ENCODE measurements around the gene VAV1. TPM values are rescaled to one million over a fixed set of nuclear protein-coding genes. Genes with fewer than 3 reads are reported as not detected.
A peak's percentile ranks its signal among the peaks of the same experiment; 100 is the strongest.

The VAV1 gene
- total and polyA plus RNA-seq, 2 of the 13 experiments (the other 11 are each of a cell fraction or from before 2014, with no cell fraction given), result not detected

GRCh38 chr19:6767357-6768235 lies 4.9 kb upstream of the VAV1 start, which contains the start of gene SH2D3A:
Gene SH2D3A (minus strand): TSS chr19:6767435. CDS start chr19:6763748, 3,687 bp downstream.
- in situ Hi-C loops (cut with HindIII; ENCODE audit: extremely low pct_ligation_motif_present, low pct_unique_long_range_greater_than_20kb) (no loop called here), intact Hi-C loops (cut with micrococcal nuclease; ENCODE audit: unreplicated experiment) (no loop called here)
- H3K36me3 ChIP-seq (replicated peaks in 1 of 2; ENCODE audit: control insufficient read depth in 1 of 2, insufficient read depth in 2 of 2, low read length in 2 of 2), result no peaks in the 10 kb centered on the region
- CTCF ChIA-PET (ENCODE audit: low intra/inter-chr PET ratio, low total read pairs), result no interaction called here
- no peaks in the 10 kb centered on the region for H3K27me3 ChIP-seq (ENCODE audit: control insufficient read depth in 1 of 2, insufficient read depth in 2 of 2, low read length in 2 of 2)
- FAIRE-seq (no peak), ATAC-seq (peak; percentile 66), DNase-seq (ENCODE audit: low spot score) (peak; percentile 65)
- H2AFZ ChIP-seq (ENCODE audit: low read length), result no peak within 1 kb of the TSS
- POLR2A ChIA-PET, result interaction anchor here (0.9 to 1.0 kb wide), 3 partner anchors 13 to 87 kb away, joined by 3 read pairs; no protein-coding TSS in a partner anchor
- peak within 1 kb of the TSS; percentile 86 for H3K4me2 ChIP-seq (ENCODE audit: low read depth, low read length)
- no peaks in the 10 kb centered on the region for H3K9me3 ChIP-seq (ENCODE audit: low read length)
- BruUV-seq (replicated peaks), result no TSS peak
- H3K4me3 ChIP-seq (replicated peaks in 1 of 3; ENCODE audit: insufficient read depth in 1 of 3, low read depth in 2 of 3, low read length in 3 of 3), result peak within 1 kb of the TSS; percentile 52 to 73 (median 64)
- H3K27ac ChIP-seq (ENCODE audit: extremely low read length, insufficient read depth, low read length), result no peak within 1 kb of the TSS
- peaks cover 40% of the 10 kb centered on the region for H3K4me1 ChIP-seq (ENCODE audit: insufficient read depth, low read length)
- H3K9ac ChIP-seq (ENCODE audit: insufficient read depth, low read depth, low read length), result peak within 1 kb of the TSS; percentile 45; the same call in 1 of the 2 replicates
- no peaks in the 10 kb centered on the region for H3K79me2 ChIP-seq (ENCODE audit: insufficient read depth, low read length)
- 7% methylated on average over 34 of the region's 47 CpGs for WGBS (ENCODE audit: low lambda C conversion rate)
- no peaks in the 10 kb centered on the region for H4K20me1 ChIP-seq (ENCODE audit: insufficient read depth, low read length)
- TF ChIP-seq REPIN1 (CRISPR knock-in tag; IDR thresholded peaks at IDR 0.05; ENCODE audit: borderline replicate concordance, low read depth), result 0 out of 2 replicates have a peak, but pooled peaks have one; percentile 34
- peak; percentile 52; the same call in 1 of the 2 replicates for TF ChIP-seq POLR2G (IDR thresholded peaks at IDR 0.05; ENCODE audit: low read depth, low read length)
- peak; percentile 42; the same call in 1 of the 2 replicates for TF ChIP-seq MTA1 (CRISPR knock-in tag; IDR thresholded peaks at IDR 0.05; ENCODE audit: borderline replicate concordance)
- no peak for TF ChIP-seq CBFB (CRISPR knock-in tag; IDR thresholded peaks at IDR 0.05)
- peak; percentile 48; the same call in 1 of the 2 replicates for TF ChIP-seq SP4 (CRISPR knock-in tag; IDR thresholded peaks at IDR 0.05)
- TF ChIP-seq CREB1 (IDR thresholded peaks at IDR 0.05), result no peak
- 0 out of 2 replicates have a peak, but pooled peaks have one; percentile 9 for TF ChIP-seq CREB1 (CRISPR knock-in tag; IDR thresholded peaks at IDR 0.05)
- TF ChIP-seq ZEB1 (IDR thresholded peaks at IDR 0.05; ENCODE audit: insufficient replicate concordance, low read depth), result peak; percentile 43
- TF ChIP-seq, protein P1, sequence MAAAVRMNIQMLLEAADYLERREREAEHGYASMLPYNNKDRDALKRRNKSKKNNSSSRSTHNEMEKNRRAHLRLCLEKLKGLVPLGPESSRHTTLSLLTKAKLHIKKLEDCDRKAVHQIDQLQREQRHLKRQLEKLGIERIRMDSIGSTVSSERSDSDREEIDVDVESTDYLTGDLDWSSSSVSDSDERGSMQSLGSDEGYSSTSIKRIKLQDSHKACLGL (CRISPR knock-in tag; IDR thresholded peaks at IDR 0.05), result 0 out of 2 replicates have a peak, but pooled peaks have one; percentile 7
- TF ChIP-seq KLF9 (CRISPR knock-in tag; IDR thresholded peaks at IDR 0.05; ENCODE audit: low read depth), result no peak
- 0 out of 2 replicates have a peak, but pooled peaks have one; percentile 17 for TF ChIP-seq AHDC1 (CRISPR knock-in tag; IDR thresholded peaks at IDR 0.05; ENCODE audit: borderline replicate concordance)
- TF ChIP-seq ZNF343 (CRISPR knock-in tag; IDR thresholded peaks at IDR 0.05), result peak; percentile 29; the same call in 1 of the 2 replicates
- TF ChIP-seq HDAC1 (CRISPR knock-in tag; IDR thresholded peaks at IDR 0.05), result 0 out of 2 replicates have a peak, but pooled peaks have one; percentile 26
- no peak for TF ChIP-seq ZBTB43 (CRISPR knock-in tag; conservative IDR thresholded peaks at IDR 0.05)
- TF ChIP-seq RBM39 (IDR thresholded peaks at IDR 0.05; ENCODE audit: low read depth, low read length, poor library complexity, severe bottlenecking), result peak; percentile 57
